ENCODE results near the gene TOM1L1. TPM values are rescaled to one million over a fixed set of nuclear protein-coding genes. Genes with fewer than 3 reads are reported as not detected.

The TOM1L1 gene
- total RNA-seq, 1 donor from 2014 or later, result 33.6 TPM

- peaks cover 22% of the 10 kb centered on the region for H3K36me3 ChIP-seq
- no peak overlapping the region for H3K4me3 ChIP-seq
- no peak for TF ChIP-seq CTCF (IDR thresholded peaks at IDR 0.05)
- no peak for DNase-seq
- no peaks in the 10 kb centered on the region for H3K4me1 ChIP-seq
- intact Hi-C loops (cut with DNase I), result no loop called here
- no peaks in the 10 kb centered on the region for H3K9me3 ChIP-seq
- H3K27me3 ChIP-seq, result no peaks in the 10 kb centered on the region
- no peak for ATAC-seq
- H3K27ac ChIP-seq, result no peak overlapping the region
These were observed 36.8 kb downstream of the TOM1L1 start for GRCh38 chr17:54937426-54937825.

- ATAC-seq (no peak), DNase-seq (no peak)
- peaks cover 9% of the 10 kb centered on the region for H3K36me3 ChIP-seq
- H3K4me1 ChIP-seq, result no peaks in the 10 kb centered on the region
- no peak for TF ChIP-seq CTCF (IDR thresholded peaks at IDR 0.05)
- H3K4me3 ChIP-seq, result no peak overlapping the region
- no peaks in the 10 kb centered on the region for H3K9me3 ChIP-seq
- intact Hi-C loops (cut with DNase I), result no loop called here
- no peak overlapping the region for H3K27ac ChIP-seq
- H3K27me3 ChIP-seq, result no peaks in the 10 kb centered on the region
These were observed 40.6 kb downstream of the TOM1L1 start for GRCh38 chr17:54941285-54941684.

- TF ChIP-seq CTCF (IDR thresholded peaks at IDR 0.05), result no peak
- no peaks in the 10 kb centered on the region for H3K27me3 ChIP-seq
- no peaks in the 10 kb centered on the region for H3K4me1 ChIP-seq
- no peaks in the 10 kb centered on the region for H3K36me3 ChIP-seq
- H3K9me3 ChIP-seq, result no peaks in the 10 kb centered on the region
- intact Hi-C loops (cut with DNase I), result no loop called here
- DNase-seq, result no peak
- H3K4me3 ChIP-seq, result no peak overlapping the region
- H3K27ac ChIP-seq, result no peak overlapping the region
- ATAC-seq, result no peak
These were observed 44.1 kb downstream of the TOM1L1 start for GRCh38 chr17:54944796-54945195.

GRCh38 chr17:54945231-54945630 is 44.6 kb downstream of the TOM1L1 start:
- intact Hi-C loops (cut with DNase I), result no loop called here
- no peak for TF ChIP-seq CTCF (IDR thresholded peaks at IDR 0.05)
- ATAC-seq, result no peak
- no peaks in the 10 kb centered on the region for H3K27me3 ChIP-seq
- no peaks in the 10 kb centered on the region for H3K4me1 ChIP-seq
- H3K27ac ChIP-seq, result no peak overlapping the region
- H3K4me3 ChIP-seq, result no peak overlapping the region
- DNase-seq, result no peak
- no peaks in the 10 kb centered on the region for H3K9me3 ChIP-seq
- H3K36me3 ChIP-seq, result no peaks in the 10 kb centered on the region

GRCh38 chr17:54945671-54946070 is 45.0 kb downstream of the TOM1L1 start:
- Histone ChIP-seq H3K27ac (no peak overlapping the region), H3K4me3 (no peak overlapping the region), H3K27me3 (no peaks in the 10 kb centered on the region), H3K36me3 (no peaks in the 10 kb centered on the region), H3K4me1 (no peaks in the 10 kb centered on the region), H3K9me3 (no peaks in the 10 kb centered on the region)
- DNase-seq (no peak), ATAC-seq (no peak)
- intact Hi-C loops (cut with DNase I), result no loop called here
- no peak for TF ChIP-seq CTCF (IDR thresholded peaks at IDR 0.05)

GRCh38 chr17:54947396-54947795 is 46.7 kb downstream of the TOM1L1 start:
- ATAC-seq (no peak), DNase-seq (no peak)
- H3K4me1 ChIP-seq, result no peaks in the 10 kb centered on the region
- intact Hi-C loops (cut with DNase I), result no loop called here
- TF ChIP-seq CTCF (IDR thresholded peaks at IDR 0.05), result no peak
- H3K4me3 ChIP-seq, result no peak overlapping the region
- no peaks in the 10 kb centered on the region for H3K27me3 ChIP-seq
- H3K9me3 ChIP-seq, result no peaks in the 10 kb centered on the region
- H3K36me3 ChIP-seq, result peaks cover 7% of the 10 kb centered on the region
- H3K27ac ChIP-seq, result no peak overlapping the region
